Spleen (tissue), 7 donors: ENCODE results near the gene ARHGAP11A.

Experiments used
- CTCF ChIP-seq, 11 experiments: fragments of 200-600 bp in 7 of 11; fragments of 450-650 bp in 4 of 11; sonication (generic) in 4 of 11; IDR thresholded peaks in 8 of 11; conservative IDR thresholded peaks in 3 of 11; 1 replicate in 7 of 11; 2 replicates in 4 of 11; pipeline versions ENCODE4 v1.4.0 to v1.8.0; 2016 to 2021; ENCODE audit warnings: antibody characterized with exemption in 11 of 11, inconsistent platforms in 4 of 11, mild to moderate bottlenecking in 1 of 11
- POLR2A ChIP-seq, 3 donors: fragments of 450-650 bp; IDR thresholded peaks; one replicate each; pipeline ENCODE4 v1.5.1; 2017; ENCODE audit warnings: antibody characterized with exemption in 3 of 3, mild to moderate bottlenecking in 1 of 3
- donor health status: DM: no; HTN: no; CAD: no; lungs with moderate emphysema.
- donor health status: DM: no; HTN: no; CAD: no.
- donor health status: DM: no; HTN: no; CAD: no.

GRCh38 chr15:32664796-32665195 is 49.5 kb downstream of the ARHGAP11A start:
- TF ChIP-seq CTCF (IDR thresholded peaks at IDR 0.05 in 8 of 11, conservative IDR thresholded peaks at IDR 0.05 in 3 of 11) (no peak), POLR2A (IDR thresholded peaks at IDR 0.05) (no peak)
